Astrocyte (in vitro differentiated cells and primary cell): Measurements from ENCODE around the gene TMEM150A. TPM values are rescaled to one million over a fixed set of nuclear protein-coding genes. Genes with fewer than 3 reads are reported as not detected.
"Not testable (repeated sequence)": the region's sequence is repeated elsewhere in the genome, so short reads cannot be mapped to it uniquely, and the experiment has no call there.

Experiments
- DNase-seq: peaks from one replicate; pipeline ENCODE4 v3.0.0-alpha.2; 2010; ENCODE audit warnings: low read depth
- FAIRE-seq: peaks from 2 replicates; lab custom pipeline; 2011; peaks lifted over from hg19 to GRCh38; lab: Jason Lieb, UNC
- H2AFZ ChIP-seq: 2 replicates; pipeline ENCODE4 v1.6.0; 2012; ENCODE audit warnings: low read depth, low read length, inconsistent platforms
- H3K27ac ChIP-seq: 2 replicates; pipeline ENCODE4 v1.5.1; 2011; ENCODE audit warnings: low read depth, low read length, inconsistent platforms
- H3K27me3 ChIP-seq: 2 replicates; pipeline ENCODE4 v1.6.0; 2011; ENCODE audit warnings: low read length, inconsistent platforms; ENCODE audit not compliant: insufficient read depth
- H3K36me3 ChIP-seq: 2 replicates; pipeline ENCODE4 v1.5.1; 2011; ENCODE audit warnings: low read length, inconsistent platforms; ENCODE audit not compliant: insufficient read depth
- H3K4me1 ChIP-seq: 2 replicates; pipeline ENCODE4 v1.5.1; 2011; ENCODE audit warnings: low read length, inconsistent platforms; ENCODE audit not compliant: insufficient read depth
- H3K4me2 ChIP-seq: 2 replicates; pipeline ENCODE4 v1.6.0; 2012; ENCODE audit warnings: low read length, inconsistent platforms
- H3K4me3 ChIP-seq: 2 replicates; pipeline ENCODE4 v1.5.1; 2011; ENCODE audit warnings: low read depth, mild to moderate bottlenecking, low read length, inconsistent platforms; ENCODE audit not compliant: insufficient read depth
- H3K79me2 ChIP-seq: 2 replicates; pipeline ENCODE4 v1.6.0; 2012; ENCODE audit warnings: mild to moderate bottlenecking, low read length, inconsistent platforms; ENCODE audit not compliant: insufficient read depth
- H3K9ac ChIP-seq: 2 replicates; pipeline ENCODE4 v1.6.0; 2012; ENCODE audit warnings: mild to moderate bottlenecking, low read length, inconsistent platforms
- H3K9me3 ChIP-seq: 2 replicates; pipeline ENCODE4 v1.5.1; 2012; ENCODE audit warnings: low read depth, mild to moderate bottlenecking, low read length, inconsistent platforms; ENCODE audit not compliant: insufficient read depth
- H4K20me1 ChIP-seq: 2 replicates; pipeline ENCODE4 v1.6.0; 2012; ENCODE audit warnings: low read length, inconsistent platforms; ENCODE audit not compliant: insufficient read depth
- H3K27ac Mint-ChIP-seq: one replicate; pipeline ENCODE4 v1.8.0; 2021; ENCODE audit warnings: mild to moderate bottlenecking, mixed read lengths; ENCODE audit not compliant: unreplicated experiment
- H3K27me3 Mint-ChIP-seq: one replicate; pipeline ENCODE4 v1.8.0; 2021; ENCODE audit warnings: low read depth, mixed read lengths; ENCODE audit not compliant: unreplicated experiment
- H3K36me3 Mint-ChIP-seq: one replicate; pipeline ENCODE4 v1.8.0; 2021; ENCODE audit warnings: low read depth, mixed read lengths; ENCODE audit not compliant: unreplicated experiment
- H3K4me1 Mint-ChIP-seq: one replicate; pipeline ENCODE4 v1.8.0; 2021; ENCODE audit warnings: low read depth, mixed read lengths; ENCODE audit not compliant: unreplicated experiment
- H3K4me3 Mint-ChIP-seq: one replicate; pipeline ENCODE4 v1.8.0; 2021; ENCODE audit warnings: mild to moderate bottlenecking, moderate library complexity, mixed read lengths; ENCODE audit not compliant: unreplicated experiment
- H3K9me3 Mint-ChIP-seq: one replicate; pipeline ENCODE4 v1.8.0; 2021; ENCODE audit warnings: mild to moderate bottlenecking, mixed read lengths; ENCODE audit not compliant: unreplicated experiment
- CTCF ChIP-seq: IDR thresholded peaks from 2 replicates; pipeline ENCODE4 v1.5.1; 2011; ENCODE audit warnings: low read depth, mild to moderate bottlenecking, inconsistent platforms, low read length, moderate library complexity; ENCODE audit not compliant: insufficient read depth
- EZH2 ChIP-seq: IDR thresholded peaks from 2 replicates; pipeline ENCODE4 v1.6.1; 2012; ENCODE audit warnings: mild to moderate bottlenecking, low read length, inconsistent platforms; ENCODE audit not compliant: insufficient read depth
- total RNA-seq: library from RNA; stranded (reverse); gene quantifications from 2 replicates; pipeline ENCODE4 v1.2.1, GENCODE V29; 2021

Gene TMEM150A
- total RNA-seq, 1 donor from 2014 or later, result 20.4 TPM

- FAIRE-seq, result no peak
These were observed 41.7 kb downstream of the TMEM150A start for GRCh38 chr2:85560812-85561279.

GRCh38 chr2:85560403-85560726 is 42.1 kb downstream of the TMEM150A start:
- not testable (repeated sequence) for FAIRE-seq
- H3K79me2 ChIP-seq, result peaks cover 45% of the 10 kb centered on the region

More at GRCh38 chr2:85560812-85561279, 41.7 kb downstream of the TMEM150A start:
- Histone ChIP-seq H3K27me3 (no peaks in the 10 kb centered on the region), H3K9me3 (no peaks in the 10 kb centered on the region), H4K20me1 (peaks cover 28% of the 10 kb centered on the region), H3K79me2 (peaks cover 45% of the 10 kb centered on the region), H3K9ac (peak overlapping the region; percentile 87), H3K27ac (peak overlapping the region; percentile 22), H2AFZ (peak overlapping the region; percentile 93), H3K4me2 (peak overlapping the region; percentile 90), H3K4me1 (peaks cover 9% of the 10 kb centered on the region), H3K4me3 (peak overlapping the region; percentile 79), H3K36me3 (peaks cover 10% of the 10 kb centered on the region)
- Mint-ChIP-seq H3K4me3 (peak overlapping the region; percentile 96), H3K27ac (peak overlapping the region; percentile 81), H3K4me1 (peaks cover 12% of the 10 kb centered on the region), H3K9me3 (no peaks in the 10 kb centered on the region), H3K36me3 (no peaks in the 10 kb centered on the region), H3K27me3 (no peaks in the 10 kb centered on the region)
- TF ChIP-seq CTCF, result no peak
- no peak for TF ChIP-seq EZH2
- no peak for DNase-seq

GRCh38 chr2:85558160-85558559 is 44.3 kb downstream of the TMEM150A start:
- Histone ChIP-seq H3K9ac (no peak overlapping the region), H4K20me1 (peaks cover 30% of the 10 kb centered on the region), H3K4me1 (peaks cover 9% of the 10 kb centered on the region), H2AFZ (no peak overlapping the region), H3K4me3 (no peak overlapping the region), H3K27me3 (no peaks in the 10 kb centered on the region), H3K27ac (no peak overlapping the region), H3K79me2 (peaks cover 45% of the 10 kb centered on the region), H3K9me3 (no peaks in the 10 kb centered on the region), H3K4me2 (no peak overlapping the region), H3K36me3 (peaks cover 26% of the 10 kb centered on the region)
- DNase-seq (no peak), FAIRE-seq (no peak)
- Mint-ChIP-seq H3K4me3 (no peak overlapping the region), H3K9me3 (no peaks in the 10 kb centered on the region), H3K36me3 (peaks cover 7% of the 10 kb centered on the region), H3K4me1 (peaks cover 7% of the 10 kb centered on the region), H3K27ac (no peak overlapping the region), H3K27me3 (no peaks in the 10 kb centered on the region)
- TF ChIP-seq CTCF (no peak), EZH2 (no peak)

More at GRCh38 chr2:85560403-85560726, 42.1 kb downstream of the TMEM150A start:
- H3K27ac Mint-ChIP-seq, H3K9me3 ChIP-seq, H3K27ac ChIP-seq, H3K9me3 Mint-ChIP-seq, H3K27me3 Mint-ChIP-seq, DNase-seq, H3K4me1 ChIP-seq, H3K36me3 Mint-ChIP-seq, H3K27me3 ChIP-seq: not testable (repeated sequence)
- Histone ChIP-seq H3K9ac (peak overlapping the region; percentile 87), H2AFZ (peak overlapping the region; percentile 93), H4K20me1 (peaks cover 30% of the 10 kb centered on the region), H3K4me3 (peak overlapping the region; percentile 79), H3K4me2 (peak overlapping the region; percentile 90), H3K36me3 (peaks cover 13% of the 10 kb centered on the region)
- Mint-ChIP-seq H3K4me1 (peaks cover 12% of the 10 kb centered on the region), H3K4me3 (peak overlapping the region; percentile 96)
